ENCODE measurements around the gene BRIP1. TPM values are rescaled to one million over a fixed set of nuclear protein-coding genes. Genes with fewer than 3 reads are reported as not detected.
"Not testable (repeated sequence)": the region's sequence is repeated elsewhere in the genome, so short reads cannot be mapped to it uniquely, and the experiment has no call there.

The BRIP1 gene
- total RNA-seq, 1 donor from 2014 or later: not detected

DNA sequence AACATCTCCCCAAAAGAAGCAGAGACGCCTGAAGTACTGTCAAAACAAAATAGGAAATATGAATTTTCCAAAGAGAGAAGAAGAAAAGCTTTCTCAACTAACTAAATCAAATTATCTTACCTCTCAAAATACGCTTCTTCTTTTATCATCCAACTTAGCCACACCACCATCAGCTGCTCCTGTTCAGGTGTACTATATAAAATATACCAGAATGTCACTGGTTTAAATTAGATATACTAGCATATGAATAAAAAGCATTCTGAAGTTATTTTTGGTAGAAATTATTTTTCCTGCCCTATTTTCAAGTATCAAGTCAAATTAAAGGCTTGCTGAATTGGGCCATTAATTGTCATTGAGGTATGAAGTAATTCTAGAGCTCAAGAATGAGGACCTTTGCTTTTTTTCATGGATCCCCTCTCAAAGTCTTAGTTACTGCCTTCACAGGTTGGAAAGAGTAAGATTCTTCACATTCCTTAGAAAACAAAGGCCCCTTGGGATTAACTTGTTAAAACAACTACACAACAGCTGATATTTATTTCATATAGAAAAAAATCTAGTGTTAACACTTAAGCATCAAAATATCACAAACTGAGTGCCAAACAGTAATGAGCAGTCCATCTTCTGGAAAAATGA, 34.3 kb upstream of the BRIP1 start:
- no peaks in the 10 kb centered on the region for H3K4me1 ChIP-seq
- no peak for DNase-seq (ENCODE audit: low spot score in 2 of 2)
- H3K27ac ChIP-seq: no peak overlapping the region
- TF ChIP-seq CTCF (IDR thresholded peaks at IDR 0.05): no peak
- no peaks in the 10 kb centered on the region for H3K9me3 ChIP-seq
- intact Hi-C loops (cut with DNase I): no loop called here
- H3K27me3 ChIP-seq: no peaks in the 10 kb centered on the region
- no peak overlapping the region for H3K4me3 ChIP-seq
- H3K36me3 ChIP-seq: peaks cover 28 to 35% of the 10 kb centered on the region in 2 donors

GRCh38 chr17:61895391-61895790, 32.1 kb upstream of the BRIP1 start:
- intact Hi-C loops (cut with DNase I): no loop called here
- peaks cover 27 to 28% of the 10 kb centered on the region in 2 donors for H3K36me3 ChIP-seq

GRCh38 chr17:61894310-61894709, 31.0 kb upstream of the BRIP1 start:
- H3K4me1 ChIP-seq; DNase-seq (ENCODE audit: low spot score in 2 of 2); H3K27ac ChIP-seq; H3K9me3 ChIP-seq; H3K4me3 ChIP-seq; intact Hi-C loops (cut with DNase I); H3K27me3 ChIP-seq: not testable (repeated sequence)
- peaks cover 30 to 34% of the 10 kb centered on the region in 2 donors for H3K36me3 ChIP-seq

More at GRCh38 chr17:61895391-61895790, 32.1 kb upstream of the BRIP1 start:
- no peak for TF ChIP-seq CTCF (IDR thresholded peaks at IDR 0.05)
- no peak for DNase-seq (ENCODE audit: low spot score in 2 of 2)
- no peak overlapping the region for H3K27ac ChIP-seq
- H3K9me3 ChIP-seq: no peaks in the 10 kb centered on the region
- no peaks in the 10 kb centered on the region for H3K4me1 ChIP-seq
- no peak overlapping the region for H3K4me3 ChIP-seq
- no peaks in the 10 kb centered on the region for H3K27me3 ChIP-seq

DNA sequence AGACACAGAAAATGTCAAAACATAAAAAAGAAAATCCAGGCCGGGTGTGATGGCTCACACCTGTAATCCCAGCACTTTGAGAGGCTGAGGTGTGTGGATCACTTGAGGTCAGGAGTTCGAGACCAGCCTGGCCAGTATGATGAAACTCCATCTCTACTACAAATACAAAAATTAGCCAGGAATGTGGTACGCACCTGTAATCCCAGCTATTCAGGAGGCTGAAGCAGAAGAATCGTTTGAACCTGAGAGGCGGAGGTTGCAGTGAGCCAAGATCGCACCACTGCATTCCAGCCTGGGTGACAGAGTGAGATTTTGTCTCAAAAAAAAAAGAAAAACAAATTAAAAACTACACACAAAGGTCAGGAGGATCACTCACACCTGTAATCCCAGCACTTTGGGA, 24.4 kb upstream of the BRIP1 start:
- peaks cover 32 to 47% of the 10 kb centered on the region in 2 donors for H3K36me3 ChIP-seq

DNA sequence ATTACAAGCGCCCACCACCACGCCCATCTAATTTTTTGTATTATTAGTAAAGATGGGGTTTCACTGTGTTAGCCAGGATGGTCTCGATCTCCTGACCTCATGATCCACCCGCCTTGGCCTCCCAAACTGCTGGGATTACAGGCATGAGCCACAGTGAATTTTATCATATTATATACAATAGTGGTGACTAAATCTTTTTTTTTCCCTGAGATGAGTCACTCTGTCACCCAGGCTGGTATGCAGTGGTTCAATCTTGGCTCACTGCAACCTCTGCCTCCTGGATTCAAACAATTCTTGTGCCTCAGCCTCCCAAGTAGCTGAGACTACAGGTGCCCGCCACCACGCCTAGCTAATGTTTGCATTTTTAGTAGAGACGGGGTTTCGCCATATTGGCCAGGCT, 22.5 kb upstream of the BRIP1 start:
- H3K27ac ChIP-seq; intact Hi-C loops (cut with DNase I); H3K27me3 ChIP-seq; DNase-seq (ENCODE audit: low spot score in 2 of 2); H3K9me3 ChIP-seq; H3K4me1 ChIP-seq; H3K4me3 ChIP-seq: not testable (repeated sequence)
- H3K36me3 ChIP-seq: peaks cover 33 to 51% of the 10 kb centered on the region in 2 donors

More for the DNA sequence above, 24.4 kb upstream of the BRIP1 start:
- H3K27me3 ChIP-seq; DNase-seq (ENCODE audit: low spot score in 2 of 2); intact Hi-C loops (cut with DNase I); H3K4me1 ChIP-seq; H3K27ac ChIP-seq; H3K9me3 ChIP-seq; H3K4me3 ChIP-seq: not testable (repeated sequence)

DNA sequence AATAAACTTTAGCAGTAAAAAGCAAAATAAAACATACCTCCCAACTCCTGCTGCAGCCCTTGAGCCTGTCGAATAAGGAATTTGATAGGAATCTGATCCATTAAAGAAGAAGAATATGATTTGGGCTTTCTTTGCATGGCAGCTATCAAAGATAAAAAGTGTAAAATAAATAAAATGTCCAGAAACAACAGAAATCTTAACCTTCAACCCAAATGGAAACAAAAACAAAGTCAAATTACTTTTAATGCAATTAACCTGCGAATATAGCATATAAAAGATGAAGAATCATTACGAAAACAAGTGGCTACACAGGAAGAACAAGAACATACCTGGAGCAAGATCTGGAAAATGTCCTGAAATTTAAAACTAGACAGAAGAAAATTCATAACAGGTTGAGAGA, 21.5 kb upstream of the BRIP1 start:
- H3K27me3 ChIP-seq: no peaks in the 10 kb centered on the region
- intact Hi-C loops (cut with DNase I): no loop called here
- no peaks in the 10 kb centered on the region for H3K4me1 ChIP-seq
- no peak for TF ChIP-seq CTCF (IDR thresholded peaks at IDR 0.05)
- DNase-seq (ENCODE audit: low spot score in 2 of 2): no peak
- H3K4me3 ChIP-seq: no peak overlapping the region
- H3K27ac ChIP-seq: no peak overlapping the region
- H3K9me3 ChIP-seq: no peaks in the 10 kb centered on the region
- peaks cover 32 to 44% of the 10 kb centered on the region in 2 donors for H3K36me3 ChIP-seq

DNA sequence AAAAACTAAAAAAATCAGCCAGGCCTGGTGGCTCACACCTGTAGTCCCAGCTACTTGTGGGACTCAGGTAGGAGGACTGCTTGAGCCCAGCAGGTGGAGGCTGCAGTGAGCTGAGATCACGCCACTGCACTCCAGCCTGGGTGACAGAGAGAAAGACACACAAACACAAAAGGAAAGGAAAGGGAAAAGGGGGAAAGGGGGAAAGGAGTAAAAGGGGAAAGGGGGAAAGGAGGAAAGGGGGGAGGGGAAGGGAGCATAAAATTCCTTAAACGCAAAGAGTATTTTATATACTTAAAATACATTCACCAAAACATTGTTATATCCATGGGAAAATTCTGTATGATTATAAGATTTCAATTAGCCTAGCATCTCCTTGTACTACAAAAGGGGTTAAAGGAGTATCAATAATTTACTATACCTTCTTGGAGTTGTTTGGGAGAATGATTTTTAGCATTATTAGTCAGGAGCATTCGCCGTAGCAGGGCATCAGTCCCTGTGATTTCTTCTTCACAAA, 17.3 kb upstream of the BRIP1 start:
- H3K36me3 ChIP-seq: peaks cover 29 to 35% of the 10 kb centered on the region in 2 donors
- H3K27me3 ChIP-seq: no peaks in the 10 kb centered on the region
- H3K4me3 ChIP-seq: no peak overlapping the region
- H3K9me3 ChIP-seq: no peaks in the 10 kb centered on the region
- intact Hi-C loops (cut with DNase I): no loop called here
- TF ChIP-seq CTCF (IDR thresholded peaks at IDR 0.05): no peak
- no peak for DNase-seq (ENCODE audit: low spot score in 2 of 2)
- H3K4me1 ChIP-seq: no peaks in the 10 kb centered on the region
- no peak overlapping the region for H3K27ac ChIP-seq
